IPS DF 6.9 (cell line): ENCODE results near the gene OTOA.
"Not testable (repeated sequence)": the region's sequence is repeated elsewhere in the genome, so short reads cannot be mapped to it uniquely, and the experiment has no call there.

Experiments
- DNase-seq: peaks from one replicate; pipeline ENCODE4 v3.0.0-alpha.2; 2013; ENCODE audit warnings: low read depth, low spot score
- H3K27ac ChIP-seq: one replicate; pipeline ENCODE4 v1.5.1; 2013; ENCODE audit warnings: low read length, control low read depth
- H3K27me3 ChIP-seq: 2 replicates; pipeline ENCODE4 v1.6.1; 2013; ENCODE audit warnings: mild to moderate bottlenecking, low read length; ENCODE audit not compliant: control insufficient read depth, insufficient read depth
- H3K36me3 ChIP-seq: 2 replicates; pipeline ENCODE4 v1.6.1; 2013; ENCODE audit warnings: low read length; ENCODE audit not compliant: control insufficient read depth, insufficient read depth
- H3K4me1 ChIP-seq: 2 replicates; pipeline ENCODE4 v1.6.1; 2013; ENCODE audit warnings: low read length; ENCODE audit not compliant: control insufficient read depth, insufficient read depth
- H3K4me3 ChIP-seq: 2 replicates; pipeline ENCODE4 v1.5.1; 2013; ENCODE audit warnings: mild to moderate bottlenecking, low read length
- H3K9me3 ChIP-seq: 2 replicates; pipeline ENCODE4 v1.6.1; 2013; ENCODE audit warnings: low read length, inconsistent platforms; ENCODE audit not compliant: control insufficient read depth, insufficient read depth
- WGBS: extraction: QIAGEN DNeasy Blood & Tissue Kit; methylation state at CpG from one replicate; pipeline ENCODE4 v1.1.7; 2013; ENCODE audit warnings: mixed read lengths, missing lambda C conversion rate; ENCODE audit not compliant: insufficient read length, insufficient coverage; 5-methylcytosine and 5-hydroxymethylcytosine counted together

OTOA gene

GRCh38 chr16:21628772-21629171 lies 35.0 kb upstream of the OTOA start:
- no CpG with 5 or more reads among the region's 5 CpGs for WGBS
- no peak for DNase-seq
- Histone ChIP-seq H3K4me1 (no peaks in the 10 kb centered on the region), H3K27ac (no peak overlapping the region), H3K27me3 (no peaks in the 10 kb centered on the region), H3K9me3 (no peaks in the 10 kb centered on the region), H3K36me3 (peaks cover 7% of the 10 kb centered on the region; the same call in 1 of the 2 replicates), H3K4me3 (no peak overlapping the region)

GRCh38 chr16:21629616-21630539 lies 33.9 kb upstream of the OTOA start:
- not testable (repeated sequence) for H3K27me3 ChIP-seq, H3K27ac ChIP-seq

GRCh38 chr16:21630866-21631265 lies 32.9 kb upstream of the OTOA start:
- H3K36me3 ChIP-seq, H3K4me1 ChIP-seq: not testable (repeated sequence)
- WGBS: no CpG with 5 or more reads among the region's 6 CpGs

More at GRCh38 chr16:21629616-21630539, 33.9 kb upstream of the OTOA start:
- not testable (repeated sequence) for H3K36me3 ChIP-seq, H3K4me1 ChIP-seq, H3K9me3 ChIP-seq, DNase-seq, H3K4me3 ChIP-seq
- no CpG with 5 or more reads among the region's 37 CpGs for WGBS

GRCh38 chr16:21631376-21631775 lies 32.4 kb upstream of the OTOA start:
- H3K27me3 ChIP-seq, H3K4me1 ChIP-seq, DNase-seq, H3K27ac ChIP-seq, H3K4me3 ChIP-seq, H3K36me3 ChIP-seq, H3K9me3 ChIP-seq: not testable (repeated sequence)
- WGBS: no CpG with 5 or more reads among the region's 8 CpGs

More at GRCh38 chr16:21630866-21631265, 32.9 kb upstream of the OTOA start:
- not testable (repeated sequence) for H3K9me3 ChIP-seq, H3K27me3 ChIP-seq, H3K4me3 ChIP-seq, H3K27ac ChIP-seq, DNase-seq

- WGBS: no CpG with 5 or more reads among the region's 5 CpGs
- not testable (repeated sequence) for H3K27me3 ChIP-seq, H3K4me1 ChIP-seq, H3K27ac ChIP-seq, H3K36me3 ChIP-seq, H3K9me3 ChIP-seq, DNase-seq, H3K4me3 ChIP-seq
Observed at GRCh38 chr16:21631951-21632575, 31.7 kb upstream of the OTOA start.

- no peak overlapping the region for H3K4me3 ChIP-seq
- no peaks in the 10 kb centered on the region for H3K27me3 ChIP-seq
- no peak overlapping the region for H3K27ac ChIP-seq
- no peak for DNase-seq
- H3K9me3 ChIP-seq: no peaks in the 10 kb centered on the region
- no CpG with 5 or more reads among the region's 5 CpGs for whole genome bisulfite sequencing
- H3K4me1 ChIP-seq: no peaks in the 10 kb centered on the region
- H3K36me3 ChIP-seq: peaks cover 6% of the 10 kb centered on the region; the same call in 1 of the 2 replicates
Observed at GRCh38 chr16:21634216-21634615, 29.6 kb upstream of the OTOA start.

GRCh38 chr16:21635694-21636093 lies 28.1 kb upstream of the OTOA start:
- not testable (repeated sequence) for H3K36me3 ChIP-seq, H3K4me3 ChIP-seq, H3K27me3 ChIP-seq, DNase-seq, H3K9me3 ChIP-seq, H3K4me1 ChIP-seq, H3K27ac ChIP-seq
- no CpG with 5 or more reads among the region's 9 CpGs for WGBS

GRCh38 chr16:21637032-21637968 lies 26.5 kb upstream of the OTOA start:
- no peak overlapping the region for H3K4me3 ChIP-seq
- WGBS: no CpG with 5 or more reads among the region's 37 CpGs
- no peaks in the 10 kb centered on the region for H3K4me1 ChIP-seq
- no peaks in the 10 kb centered on the region for H3K9me3 ChIP-seq
- no peaks in the 10 kb centered on the region for H3K27me3 ChIP-seq
- no peak for DNase-seq
- no peak overlapping the region for H3K27ac ChIP-seq
- no peaks in the 10 kb centered on the region for H3K36me3 ChIP-seq

- H3K9me3 ChIP-seq: no peaks in the 10 kb centered on the region
- no peak for DNase-seq
- no peak overlapping the region for H3K4me3 ChIP-seq
- no peaks in the 10 kb centered on the region for H3K4me1 ChIP-seq
- WGBS: no CpG with 5 or more reads among the region's 4 CpGs
- no peaks in the 10 kb centered on the region for H3K27me3 ChIP-seq
- H3K36me3 ChIP-seq: no peaks in the 10 kb centered on the region
- no peak overlapping the region for H3K27ac ChIP-seq
Observed at GRCh38 chr16:21638573-21638975, 25.2 kb upstream of the OTOA start.

GRCh38 chr16:21639493-21639892 lies 24.3 kb upstream of the OTOA start:
- Histone ChIP-seq H3K9me3 (no peaks in the 10 kb centered on the region), H3K4me3 (no peak overlapping the region), H3K27ac (no peak overlapping the region), H3K4me1 (no peaks in the 10 kb centered on the region), H3K36me3 (no peaks in the 10 kb centered on the region), H3K27me3 (no peaks in the 10 kb centered on the region)
- DNase-seq: no peak
- WGBS: no CpG with 5 or more reads among the region's 2 CpGs
